NCI-H446 (cell line): ENCODE data around the gene POU3F3.

ENCODE experiments used
- DNase-seq, 2 experiments: peaks; one replicate each; lab custom pipeline; 2025; lab: John Stamatoyannopoulos, UW

POU3F3 gene

GRCh38 chr2:104860451-104860790, 6.5 kb downstream of the POU3F3 start:
- no peak for DNase-seq

DNA sequence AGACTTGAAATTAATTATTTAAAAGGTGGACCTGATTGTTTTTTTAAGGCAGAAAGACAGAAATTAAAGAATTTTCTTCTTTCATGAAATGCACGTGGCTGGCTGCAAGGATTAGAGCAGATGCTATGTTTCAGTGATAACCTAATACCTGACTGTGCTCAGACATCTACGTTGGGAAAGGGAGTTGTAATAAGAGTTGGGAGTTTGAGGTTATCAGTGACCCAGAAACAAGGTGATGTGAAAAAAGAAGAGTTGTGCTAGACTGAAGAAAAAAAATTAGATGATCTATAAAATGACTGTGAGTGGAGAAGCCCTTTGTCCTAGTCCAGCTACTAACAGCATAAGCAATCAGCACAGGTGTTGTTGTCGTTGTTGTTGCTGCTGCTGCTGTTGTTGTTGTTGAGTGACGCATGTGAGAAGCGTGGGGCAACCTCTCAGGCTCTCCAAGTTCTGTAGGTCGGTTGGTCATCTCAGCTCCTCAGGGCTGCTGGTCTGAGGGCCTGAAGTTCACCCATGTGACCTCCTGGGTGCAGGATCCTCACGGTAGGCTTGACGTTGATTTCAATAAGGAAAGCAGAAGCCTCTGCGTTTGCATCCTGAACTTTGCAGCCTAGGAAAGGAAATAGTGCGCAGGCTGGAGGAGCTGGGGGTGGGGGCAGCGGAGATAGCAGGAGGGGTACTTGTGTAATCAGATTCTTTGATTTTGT, 7.6 kb downstream of the POU3F3 start:
- DNase-seq = no peak

DNA sequence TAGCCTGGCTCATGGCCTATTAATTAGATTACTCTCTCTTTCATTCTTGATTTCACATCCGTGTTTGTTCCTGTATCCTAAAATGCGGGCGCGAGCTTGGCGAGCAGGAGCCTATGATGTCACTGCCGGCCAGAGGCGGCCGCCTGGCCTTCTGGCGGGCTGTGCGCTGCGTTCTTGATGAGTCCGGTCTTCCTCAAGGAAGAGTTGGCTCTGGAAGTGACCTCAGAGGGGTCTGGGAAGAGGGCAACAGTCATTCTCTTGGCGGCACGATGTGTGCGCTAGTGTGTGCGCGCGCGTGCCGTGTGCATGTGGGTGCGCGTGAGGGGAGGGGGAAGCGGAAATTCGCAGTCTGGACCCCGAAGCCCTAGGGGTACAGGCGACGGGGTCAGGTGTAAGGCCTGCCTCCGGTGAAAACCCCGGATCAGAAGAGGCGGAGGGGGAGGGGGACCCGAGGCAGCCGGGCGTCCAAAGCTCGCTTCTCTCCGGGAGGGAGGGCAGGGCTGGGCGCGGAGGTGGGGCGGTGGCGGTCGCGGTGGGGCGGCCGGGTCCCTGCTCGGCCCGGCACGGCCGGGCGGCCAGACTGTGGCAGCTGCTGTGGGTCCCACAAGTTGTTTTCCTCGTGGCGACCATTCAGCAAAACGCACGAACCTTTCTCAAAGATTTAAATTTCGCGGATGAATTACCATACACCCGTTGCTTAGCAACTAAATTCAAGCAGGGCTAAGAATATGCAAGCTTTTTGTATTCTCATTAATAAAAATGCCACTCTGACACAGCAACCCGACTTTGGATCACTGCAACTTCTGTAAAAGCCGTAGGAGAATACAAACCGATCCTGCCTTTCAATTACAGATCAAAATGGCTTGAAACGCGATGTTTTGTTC, 8.4 kb downstream of the POU3F3 start:
- no peak for DNase-seq

- DNase-seq = no peak
These were observed 9.2 kb downstream of the POU3F3 start for GRCh38 chr2:104863146-104863467.

DNA sequence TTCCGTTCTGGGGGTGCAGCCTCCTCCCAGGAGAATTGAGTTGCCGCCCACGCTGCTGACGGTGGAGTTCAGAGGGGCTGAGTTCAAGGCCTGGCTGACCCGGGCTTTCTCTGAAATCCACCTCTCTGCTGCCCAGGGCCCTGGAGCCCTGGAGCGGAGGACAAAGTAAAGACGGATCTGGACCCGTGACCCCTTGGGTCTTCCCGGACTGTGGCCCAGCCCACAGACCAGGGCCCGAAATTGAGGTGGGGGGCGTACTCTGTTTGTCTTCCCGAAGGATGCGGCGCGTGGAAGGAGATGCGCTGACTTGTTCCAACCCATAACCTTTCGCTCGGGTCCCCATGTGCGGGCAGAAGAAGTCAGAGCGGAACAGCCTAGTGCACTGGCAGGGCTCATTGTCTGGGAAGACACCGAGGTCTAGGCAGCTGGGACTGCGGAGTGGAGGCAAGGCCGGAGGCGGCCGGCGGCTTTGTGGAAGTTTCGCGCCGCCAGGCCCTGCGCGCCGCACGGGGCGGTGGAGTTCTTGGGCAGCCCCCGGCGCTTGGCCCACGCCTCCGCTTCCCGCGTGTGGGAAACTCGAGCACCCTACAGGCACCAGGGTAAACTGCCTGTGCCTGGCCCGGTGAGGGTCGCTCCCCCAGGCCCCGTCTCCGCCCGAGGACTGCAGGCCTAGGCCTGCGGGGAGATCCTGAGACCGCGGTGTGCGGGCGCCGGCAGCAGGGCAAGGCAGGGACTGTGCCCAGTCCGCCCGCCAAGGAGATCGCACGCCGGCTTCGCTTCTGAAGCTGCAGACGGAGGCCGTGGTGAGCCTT, 9.8 kb downstream of the POU3F3 start:
- no peak for DNase-seq

- DNase-seq = no peak
These were observed 10.6 kb downstream of the POU3F3 start for GRCh38 chr2:104864280-104865095.

GRCh38 chr2:104865096-104865470, 11.2 kb downstream of the POU3F3 start:
- no peak for DNase-seq

- DNase-seq = no peak
These were observed 12.4 kb downstream of the POU3F3 start for GRCh38 chr2:104866122-104866864.

GRCh38 chr2:104866883-104867812, 13.2 kb downstream of the POU3F3 start:
- no peak for DNase-seq

DNA sequence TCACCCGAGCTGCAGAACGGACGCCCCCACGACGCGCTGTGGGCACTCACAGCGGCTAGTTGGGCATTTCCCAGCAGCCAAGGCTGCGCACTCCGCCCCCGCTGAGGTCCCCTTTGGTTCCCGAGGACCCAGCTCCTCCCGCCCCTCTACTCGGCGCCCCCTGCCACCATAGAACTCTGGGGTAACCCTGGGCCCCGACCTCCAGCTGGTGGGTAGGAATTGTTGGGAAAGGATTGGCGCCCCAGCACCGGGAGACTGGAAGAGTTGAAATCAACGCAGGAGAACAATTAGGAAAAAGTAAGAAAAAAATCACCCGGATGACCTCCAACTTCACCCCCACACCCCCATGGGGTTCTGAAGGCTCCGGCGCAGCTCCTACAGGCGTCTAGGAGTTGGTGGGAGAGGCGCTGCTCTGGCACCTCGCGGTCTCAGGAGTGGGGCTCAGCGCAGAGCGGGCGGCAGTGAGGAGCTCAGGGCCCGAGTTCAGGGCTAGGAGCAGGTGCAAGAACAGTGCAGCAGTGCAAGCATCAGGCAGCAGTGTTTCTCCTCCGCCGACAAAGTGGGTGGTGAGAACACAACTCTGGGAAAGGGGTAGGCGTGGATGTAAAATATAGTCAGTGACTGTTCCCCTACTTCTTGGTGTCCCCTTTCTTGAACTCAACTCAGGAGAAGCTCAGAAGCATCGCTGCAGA, 14.0 kb downstream of the POU3F3 start:
- no peak for DNase-seq

- no peak for DNase-seq
These were observed 14.6 kb downstream of the POU3F3 start for GRCh38 chr2:104868505-104868866.

DNA sequence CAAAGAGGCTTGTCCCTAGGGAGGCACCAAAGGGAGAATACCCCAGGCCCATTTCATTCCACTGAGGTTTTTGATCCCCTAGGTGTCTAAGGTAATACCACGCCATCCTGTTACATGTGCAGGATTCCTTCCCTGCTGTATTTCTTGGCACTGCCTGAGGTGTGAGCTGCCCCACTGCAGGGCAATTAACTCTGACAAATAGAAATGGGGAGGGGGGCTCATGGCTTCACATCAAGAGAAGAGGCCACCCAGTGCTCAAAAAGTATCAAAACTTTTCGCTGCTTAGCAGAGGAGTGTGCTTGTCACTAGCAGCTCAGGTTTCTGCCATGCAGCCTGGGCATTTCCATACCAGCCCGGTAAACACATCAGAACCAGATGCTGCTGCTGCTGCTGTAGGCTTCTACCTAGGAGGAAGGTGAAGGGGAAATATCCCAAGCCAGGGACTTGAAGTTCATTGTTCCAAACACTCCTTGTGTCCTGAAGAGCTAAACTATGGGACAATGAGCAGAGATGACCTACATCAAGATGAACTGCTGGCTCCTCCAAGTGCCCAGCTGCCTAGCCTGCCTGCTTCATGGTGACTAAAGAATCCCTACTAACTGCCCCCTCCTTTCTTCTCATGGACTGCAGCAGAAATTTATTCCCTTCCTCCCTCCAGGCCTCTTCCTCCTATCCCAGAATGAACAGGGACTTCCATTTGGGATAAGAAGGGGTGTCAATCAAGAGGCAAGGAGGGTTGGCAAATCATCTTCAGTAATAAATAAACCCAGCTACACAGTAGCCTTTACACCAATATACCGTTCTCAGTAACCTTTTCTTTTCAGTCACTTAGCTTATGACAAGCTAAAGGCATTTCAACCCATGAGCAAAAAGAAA, 16.4 kb downstream of the POU3F3 start:
- no peak for DNase-seq

DNA sequence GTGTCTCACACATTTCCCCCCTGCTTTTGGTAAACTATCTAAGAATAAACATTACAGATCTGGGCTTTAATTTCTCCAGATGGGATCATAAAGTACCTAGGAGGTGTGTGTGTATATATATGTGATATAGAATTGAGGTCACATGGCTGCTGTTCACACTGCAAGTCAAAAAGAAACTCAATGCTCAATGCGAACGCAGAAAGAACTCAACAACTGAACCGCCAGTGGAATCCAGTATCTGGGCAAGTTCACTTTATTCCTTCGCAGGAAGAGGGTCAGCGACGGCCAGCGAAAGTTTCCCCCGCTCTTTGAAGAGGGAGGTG, 17.7 kb downstream of the POU3F3 start:
- DNase-seq = no peak

DNA sequence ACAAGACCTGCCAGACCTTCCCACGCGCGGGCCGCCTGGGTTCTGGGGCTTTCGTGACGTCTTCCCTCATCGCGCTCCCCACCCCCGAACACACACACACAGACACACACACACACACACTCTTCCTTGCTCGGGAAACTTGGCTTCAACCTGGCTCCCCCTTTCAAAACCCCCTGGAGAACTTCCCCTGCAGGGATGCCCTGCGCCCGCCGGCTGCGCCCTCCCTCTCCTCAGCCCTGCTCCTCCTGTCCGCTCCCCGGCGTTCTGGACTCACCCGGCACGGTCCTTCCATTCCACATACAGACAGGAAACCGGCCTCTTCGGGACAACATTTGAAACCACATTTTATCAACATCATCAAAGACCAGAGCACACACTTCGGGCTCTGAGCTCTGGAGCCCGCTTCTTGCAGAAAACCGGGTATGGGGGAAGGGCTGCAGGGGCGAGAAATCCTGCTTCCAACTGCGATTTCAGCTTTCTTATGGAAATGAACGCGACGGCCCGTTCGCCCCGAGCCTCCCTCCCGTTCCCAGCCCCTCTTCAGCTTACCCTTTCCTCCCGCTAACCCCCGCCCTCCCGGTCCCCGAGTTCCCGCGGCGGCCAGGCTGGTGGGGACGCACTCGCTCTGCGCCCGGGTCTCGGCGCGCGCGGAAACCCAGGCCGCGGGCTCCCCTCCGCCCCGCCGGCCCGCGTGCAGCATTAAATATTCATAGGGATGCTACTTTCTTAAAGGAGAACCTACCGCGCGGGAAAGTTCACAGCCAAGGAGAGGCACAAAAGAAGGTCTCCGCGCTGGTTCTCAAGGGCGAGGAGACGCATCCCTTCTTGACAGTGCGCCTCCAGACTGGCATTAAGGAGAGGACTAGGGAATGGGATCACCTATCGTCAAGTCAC, 18.3 kb downstream of the POU3F3 start:
- no peak for DNase-seq

GRCh38 chr2:104872866-104873688, 19.2 kb downstream of the POU3F3 start:
- DNase-seq = peak; percentile 52 to 56

DNA sequence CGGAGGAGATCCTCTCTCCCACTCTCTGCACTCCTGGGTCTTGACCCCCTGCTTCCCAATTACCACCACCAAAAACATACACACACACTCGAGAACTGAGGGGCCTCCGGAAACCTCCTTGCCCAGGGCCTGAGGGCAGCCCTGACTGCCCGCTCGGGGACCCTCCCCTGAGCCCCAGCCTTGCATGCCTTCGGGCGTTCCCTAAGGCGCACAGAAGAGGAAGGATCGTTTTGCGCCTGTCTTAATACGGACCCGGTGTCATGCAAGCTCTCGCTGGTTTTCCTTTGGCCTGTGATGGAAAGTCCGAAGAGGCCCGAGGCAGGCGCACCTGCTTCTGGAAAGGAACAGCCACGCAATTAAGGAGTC, 19.8 kb downstream of the POU3F3 start:
- DNase-seq = no peak

GRCh38 chr2:104874230-104874629, 20.3 kb downstream of the POU3F3 start:
- DNase-seq = no peak
